Activated naive CD8-positive, alpha-beta T cell treated with anti-CD3 and anti-CD28 coated beads for 36 hours (primary cell): ENCODE data around the gene NUP98. TPM values are rescaled to one million over a fixed set of nuclear protein-coding genes. Genes with fewer than 3 reads are reported as not detected.
"Not testable (repeated sequence)": the region's sequence is repeated elsewhere in the genome, so short reads cannot be mapped to it uniquely, and the experiment has no call there.

Experiments used
- DNase-seq: peaks from one replicate; pipeline ENCODE4 v3.0.0; 2021
- H3K27ac Mint-ChIP-seq: one replicate; pipeline ENCODE4 v1.8.0; 2022; ENCODE audit warnings: mild to moderate bottlenecking, moderate library complexity, mixed read lengths
- H3K27me3 Mint-ChIP-seq: one replicate; pipeline ENCODE4 v1.8.0; 2022; ENCODE audit warnings: mild to moderate bottlenecking, mixed read lengths
- H3K36me3 Mint-ChIP-seq: one replicate; pipeline ENCODE4 v1.8.0; 2021; ENCODE audit warnings: mild to moderate bottlenecking, mixed read lengths
- H3K4me1 Mint-ChIP-seq: one replicate; pipeline ENCODE4 v1.8.0; 2021; ENCODE audit warnings: mixed read lengths
- H3K4me3 Mint-ChIP-seq: one replicate; pipeline ENCODE4 v1.8.0; 2022; ENCODE audit warnings: mild to moderate bottlenecking, moderate library complexity, mixed read lengths
- H3K9me3 Mint-ChIP-seq: one replicate; pipeline ENCODE4 v1.8.0; 2022; ENCODE audit warnings: mixed read lengths
- total RNA-seq, 2 experiments: library from RNA; stranded (reverse); gene quantifications; one replicate each; pipeline ENCODE4 v1.2.3, GENCODE V29; 2021

NUP98 gene
- total RNA-seq, 2 experiments from 2014 or later, result 98.1 to 115 TPM

DNA sequence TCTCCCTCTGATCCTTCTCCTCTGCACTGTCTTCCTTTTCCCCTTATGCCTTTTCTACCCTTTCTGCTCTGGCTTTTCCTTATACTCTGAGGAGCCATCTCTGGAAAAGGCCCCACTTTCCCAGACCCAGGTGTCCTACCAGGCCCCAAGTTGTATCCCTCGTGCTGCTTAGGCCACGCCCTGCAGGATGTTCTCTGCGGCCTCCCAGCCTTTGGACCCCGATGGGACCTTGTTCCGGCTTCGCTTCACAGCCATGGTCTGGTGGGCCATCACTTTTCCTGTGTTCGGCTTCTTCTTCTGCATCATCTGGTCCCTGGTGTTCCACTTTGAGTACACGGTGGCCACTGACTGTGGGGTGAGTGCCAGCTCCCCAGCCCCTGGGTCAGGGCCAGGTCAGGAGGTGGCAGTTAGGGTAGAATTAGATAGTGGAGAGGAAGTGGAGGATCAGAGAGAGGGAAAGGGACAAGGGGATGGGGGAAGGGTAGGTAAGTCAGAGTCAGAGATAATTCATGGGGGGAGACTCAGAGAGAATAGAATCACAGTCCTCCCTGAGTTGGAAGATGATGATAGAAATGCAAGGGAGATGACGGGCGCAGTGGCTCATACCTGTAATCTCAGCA is 19.9 kb upstream of the NUP98 start:
- DNase-seq, result no peak
- Mint-ChIP-seq H3K4me3 (no peak overlapping the region), H3K9me3 (no peaks in the 10 kb centered on the region), H3K27me3 (no peaks in the 10 kb centered on the region), H3K4me1 (no peaks in the 10 kb centered on the region), H3K36me3 (peaks cover 2% of the 10 kb centered on the region), H3K27ac (no peak overlapping the region)

DNA sequence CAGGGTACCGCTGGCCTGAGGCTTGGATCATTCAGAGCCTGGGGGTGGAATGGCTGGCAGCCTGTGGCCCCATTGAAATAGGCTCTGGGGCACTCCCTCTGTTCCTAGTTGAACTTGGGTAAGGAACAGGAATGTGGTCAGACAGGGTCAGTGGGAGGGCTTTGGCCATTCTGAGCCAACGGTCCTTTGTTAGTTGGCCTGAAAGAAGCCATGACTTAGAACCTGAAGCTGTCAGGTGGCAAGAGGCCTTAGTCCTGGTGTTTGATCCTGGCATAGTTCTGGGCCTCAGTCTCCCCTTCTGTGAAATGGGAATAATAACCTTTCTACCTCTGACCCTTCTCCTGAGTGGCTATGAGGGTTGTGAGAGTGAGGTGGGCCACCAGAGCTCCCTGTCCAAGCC is 19.3 kb upstream of the NUP98 start:
- Mint-ChIP-seq H3K27me3 (no peaks in the 10 kb centered on the region), H3K9me3 (no peaks in the 10 kb centered on the region), H3K27ac (no peak overlapping the region), H3K36me3 (peaks cover 2% of the 10 kb centered on the region), H3K4me1 (no peaks in the 10 kb centered on the region), H3K4me3 (no peak overlapping the region)
- no peak for DNase-seq

DNA sequence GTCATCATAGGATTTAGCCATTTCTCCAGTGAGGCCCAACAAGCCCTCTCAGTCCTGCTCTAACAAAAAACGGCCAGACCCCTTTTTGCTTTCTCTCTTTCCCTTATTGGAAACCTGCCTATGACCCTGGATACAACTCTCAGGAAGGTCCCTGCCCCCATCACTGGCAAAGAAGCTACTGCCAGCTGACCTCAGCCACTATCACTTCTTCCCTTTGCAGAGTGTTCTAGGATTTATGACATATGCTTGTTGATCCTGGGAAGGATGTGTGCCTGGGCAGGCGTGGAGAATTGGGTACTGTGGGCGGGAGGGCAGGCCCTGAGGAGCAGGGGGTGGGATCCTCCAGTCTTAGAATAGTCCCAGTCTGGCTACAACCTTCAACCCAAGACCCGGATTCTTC is 18.5 kb upstream of the NUP98 start:
- peaks cover 5% of the 10 kb centered on the region for H3K36me3 Mint-ChIP-seq
- H3K27me3 Mint-ChIP-seq, result no peaks in the 10 kb centered on the region

DNA sequence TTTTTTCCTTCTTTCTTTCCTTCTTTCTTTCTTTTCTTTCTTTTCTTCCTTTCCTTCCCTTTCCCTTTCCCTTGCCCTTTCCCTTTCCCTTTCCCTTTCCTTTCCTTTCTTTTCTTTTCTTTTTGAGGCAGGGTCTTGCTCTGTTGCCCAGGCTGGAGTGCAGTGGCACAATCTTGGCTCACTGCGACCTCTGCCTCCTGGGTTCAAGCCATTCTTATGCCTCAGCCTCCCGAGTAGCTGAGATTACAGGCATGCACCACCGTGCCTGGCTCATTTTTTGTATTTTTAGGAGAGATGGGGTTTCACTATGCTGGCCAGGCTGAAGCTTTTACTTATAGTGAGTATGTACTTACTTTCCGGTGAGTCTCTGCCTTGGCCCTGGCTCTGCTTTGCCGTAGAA is 17.5 kb upstream of the NUP98 start:
- H3K9me3 Mint-ChIP-seq, H3K27ac Mint-ChIP-seq, H3K27me3 Mint-ChIP-seq, H3K4me1 Mint-ChIP-seq, DNase-seq, H3K36me3 Mint-ChIP-seq, H3K4me3 Mint-ChIP-seq: not testable (repeated sequence)

More for the DNA sequence above, 18.5 kb upstream of the NUP98 start:
- no peak overlapping the region for H3K4me3 Mint-ChIP-seq
- DNase-seq, result no peak
- H3K27ac Mint-ChIP-seq, result no peak overlapping the region
- H3K9me3 Mint-ChIP-seq, result no peaks in the 10 kb centered on the region
- H3K4me1 Mint-ChIP-seq, result no peaks in the 10 kb centered on the region

DNA sequence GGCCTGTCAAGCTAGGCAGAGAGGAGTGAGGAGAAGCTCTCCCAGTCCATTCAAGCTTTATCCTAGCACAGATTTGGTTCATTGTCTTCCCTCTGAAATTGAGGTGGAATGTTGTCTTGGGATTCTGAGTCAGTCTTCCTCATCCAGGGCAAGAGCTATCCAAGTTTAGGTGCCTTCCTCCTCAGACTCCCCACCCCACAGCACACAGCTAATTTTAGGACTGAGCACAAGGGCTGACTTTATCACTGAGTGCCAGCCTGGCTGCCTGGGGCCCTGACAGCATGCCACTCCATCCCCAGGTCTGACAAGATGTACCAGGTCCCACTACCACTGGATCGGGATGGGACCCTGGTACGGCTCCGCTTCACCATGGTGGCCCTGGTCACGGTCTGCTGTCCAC is 13.6 kb upstream of the NUP98 start:
- peaks cover 15% of the 10 kb centered on the region for H3K4me1 Mint-ChIP-seq
- no peaks in the 10 kb centered on the region for H3K27me3 Mint-ChIP-seq
- no peaks in the 10 kb centered on the region for H3K9me3 Mint-ChIP-seq
- no peak overlapping the region for H3K27ac Mint-ChIP-seq
- H3K4me3 Mint-ChIP-seq, result no peak overlapping the region
- H3K36me3 Mint-ChIP-seq, result peaks cover 3% of the 10 kb centered on the region
- DNase-seq, result no peak

DNA sequence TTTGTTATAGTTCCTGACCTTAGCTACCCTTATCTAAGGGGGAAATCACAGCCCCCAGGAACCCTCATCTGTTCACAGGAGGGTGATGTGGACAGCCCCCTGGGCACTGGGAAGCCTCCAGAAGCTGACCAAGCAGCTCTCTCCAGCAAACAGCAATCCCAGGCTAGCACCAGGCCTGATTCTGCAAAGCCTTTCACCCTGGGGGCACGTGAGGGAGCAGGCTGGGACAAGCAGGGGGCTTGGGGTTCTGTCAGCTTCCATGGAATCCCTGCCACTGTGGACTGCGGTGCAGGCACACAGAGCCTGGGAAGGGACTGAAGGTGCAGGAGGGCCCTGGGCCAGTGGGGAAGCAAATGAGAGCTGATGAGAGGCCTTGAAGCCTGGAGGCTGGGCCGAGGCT is 13.1 kb upstream of the NUP98 start:
- Mint-ChIP-seq H3K4me3 (no peak overlapping the region), H3K27me3 (no peaks in the 10 kb centered on the region), H3K4me1 (peaks cover 15% of the 10 kb centered on the region)

DNA sequence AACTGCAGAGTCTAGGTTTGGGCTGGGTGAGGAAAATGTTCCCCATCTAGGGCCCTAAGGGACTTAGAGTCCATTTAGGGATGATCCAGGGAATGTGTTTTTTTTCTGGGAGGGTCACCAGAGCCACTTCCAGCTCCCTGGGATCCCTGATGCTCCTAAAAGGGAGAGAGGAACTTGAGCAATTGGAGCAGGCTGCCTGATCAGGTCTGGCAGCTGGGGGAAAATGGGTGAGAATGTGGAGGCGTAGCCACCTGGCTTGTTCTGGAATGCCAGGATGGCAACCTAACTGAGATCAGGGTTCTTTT is 12.2 kb upstream of the NUP98 start:
- Mint-ChIP-seq H3K27ac (no peak overlapping the region), H3K4me3 (no peak overlapping the region), H3K9me3 (no peaks in the 10 kb centered on the region), H3K4me1 (peaks cover 15% of the 10 kb centered on the region), H3K27me3 (no peaks in the 10 kb centered on the region), H3K36me3 (peaks cover 3% of the 10 kb centered on the region)
- no peak for DNase-seq

More for the DNA sequence above, 13.1 kb upstream of the NUP98 start:
- no peak for DNase-seq
- H3K9me3 Mint-ChIP-seq, result no peaks in the 10 kb centered on the region
- peaks cover 3% of the 10 kb centered on the region for H3K36me3 Mint-ChIP-seq
- H3K27ac Mint-ChIP-seq, result no peak overlapping the region

DNA sequence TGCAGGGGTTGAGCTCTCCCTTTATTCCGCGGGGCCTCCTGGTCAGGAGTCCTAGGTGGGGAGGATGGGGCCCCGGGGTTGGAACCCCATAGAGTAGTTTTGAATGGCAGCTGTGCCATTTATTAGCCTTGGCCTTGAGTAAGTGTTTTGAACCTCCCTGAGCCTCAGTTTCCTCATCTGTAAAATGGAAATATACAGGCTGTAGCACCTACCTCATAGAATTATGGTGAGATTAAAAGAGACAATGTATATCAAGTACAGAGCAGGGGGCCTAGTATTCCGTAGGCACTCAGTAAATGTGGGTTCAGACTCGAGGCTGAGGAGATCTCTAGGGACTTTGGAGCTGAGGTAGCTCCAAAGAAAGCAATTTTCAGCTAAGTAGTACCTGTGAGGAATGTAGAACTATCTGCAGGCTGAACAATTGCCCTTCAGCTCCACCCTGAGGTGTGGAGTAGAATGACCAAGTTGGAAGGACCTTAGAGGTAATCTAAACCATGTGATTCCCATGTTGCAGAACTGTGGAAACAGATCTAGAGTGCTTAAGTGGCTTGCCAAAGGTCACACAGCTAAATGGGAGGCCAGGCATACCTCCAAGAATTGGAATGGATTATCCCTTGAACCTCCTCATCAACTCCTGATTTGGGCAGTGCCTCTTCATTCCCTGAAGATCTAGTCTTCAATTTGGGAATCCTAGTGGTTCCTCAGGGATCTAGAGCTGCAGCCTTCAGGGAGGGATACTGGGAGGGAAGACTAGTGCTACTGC is 11.7 kb upstream of the NUP98 start:
- H3K4me3 Mint-ChIP-seq, result peak overlapping the region; percentile 96
- H3K27me3 Mint-ChIP-seq, result no peaks in the 10 kb centered on the region
- peak overlapping the region; percentile 49 for H3K27ac Mint-ChIP-seq
- peak; percentile 46 for DNase-seq
- peaks cover 3% of the 10 kb centered on the region for H3K36me3 Mint-ChIP-seq
- H3K4me1 Mint-ChIP-seq, result peaks cover 15% of the 10 kb centered on the region
- H3K9me3 Mint-ChIP-seq, result no peaks in the 10 kb centered on the region

DNA sequence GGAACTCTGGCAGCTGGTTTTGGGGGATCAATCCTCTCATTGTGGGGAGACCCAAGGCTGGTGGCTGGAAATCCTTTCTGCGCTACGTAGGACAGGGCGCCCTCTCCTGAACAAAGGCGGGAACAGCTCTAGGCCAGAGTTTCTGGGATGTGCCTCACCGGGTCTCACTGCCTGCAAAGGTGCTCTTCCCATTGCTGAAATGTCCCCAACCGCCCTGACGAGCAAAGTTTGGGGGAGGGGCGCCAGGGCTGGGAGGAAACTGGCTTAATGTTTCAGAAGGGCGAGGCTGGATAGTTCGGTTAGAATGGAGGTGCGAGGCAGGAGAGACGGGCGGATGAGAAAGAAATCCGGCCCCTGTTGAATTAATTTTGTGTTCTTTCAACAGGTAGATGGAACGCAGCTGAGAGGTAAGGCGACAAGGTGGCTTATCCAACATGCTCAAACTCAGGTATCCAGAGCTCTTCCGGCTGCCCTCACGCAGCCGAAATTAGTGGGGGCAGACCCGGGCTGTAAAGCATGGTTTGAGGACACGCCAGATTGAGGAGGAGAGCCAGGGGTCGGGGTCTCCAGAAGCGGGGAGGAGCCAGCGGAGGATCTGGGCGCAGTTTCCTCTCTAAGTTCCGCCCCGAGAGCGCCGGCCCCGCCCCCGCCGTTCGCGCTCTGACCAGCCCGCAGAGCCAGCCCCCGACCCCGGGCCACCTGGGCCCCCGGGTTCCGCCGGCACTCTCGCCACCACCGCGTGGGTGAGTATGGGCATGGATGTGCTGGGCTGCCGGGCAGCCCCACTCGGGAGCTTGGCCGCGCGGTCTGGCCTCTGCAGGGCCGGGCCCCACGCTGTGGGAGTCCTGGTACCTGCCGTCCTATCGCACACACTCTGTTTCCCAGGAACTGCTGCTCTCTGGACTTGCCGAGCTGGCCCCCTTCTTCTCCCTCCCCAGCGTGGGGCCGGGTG is 10.8 kb upstream of the NUP98 start, which contains the start of gene PGAP2:
Gene PGAP2 (plus strand): TSS at position 652 of the 952 bp plus-strand sequence. CDS start 2,700 bp downstream, outside the sequence.
- DNase-seq, result peak; percentile 72
- Mint-ChIP-seq H3K9me3 (no peaks in the 10 kb centered on the region), H3K27me3 (no peaks in the 10 kb centered on the region), H3K27ac (peak within 1 kb of the TSS; percentile 89), H3K36me3 (peaks cover 3% of the 10 kb centered on the region), H3K4me1 (peaks cover 15% of the 10 kb centered on the region), H3K4me3 (peak within 1 kb of the TSS; percentile 96)

DNA sequence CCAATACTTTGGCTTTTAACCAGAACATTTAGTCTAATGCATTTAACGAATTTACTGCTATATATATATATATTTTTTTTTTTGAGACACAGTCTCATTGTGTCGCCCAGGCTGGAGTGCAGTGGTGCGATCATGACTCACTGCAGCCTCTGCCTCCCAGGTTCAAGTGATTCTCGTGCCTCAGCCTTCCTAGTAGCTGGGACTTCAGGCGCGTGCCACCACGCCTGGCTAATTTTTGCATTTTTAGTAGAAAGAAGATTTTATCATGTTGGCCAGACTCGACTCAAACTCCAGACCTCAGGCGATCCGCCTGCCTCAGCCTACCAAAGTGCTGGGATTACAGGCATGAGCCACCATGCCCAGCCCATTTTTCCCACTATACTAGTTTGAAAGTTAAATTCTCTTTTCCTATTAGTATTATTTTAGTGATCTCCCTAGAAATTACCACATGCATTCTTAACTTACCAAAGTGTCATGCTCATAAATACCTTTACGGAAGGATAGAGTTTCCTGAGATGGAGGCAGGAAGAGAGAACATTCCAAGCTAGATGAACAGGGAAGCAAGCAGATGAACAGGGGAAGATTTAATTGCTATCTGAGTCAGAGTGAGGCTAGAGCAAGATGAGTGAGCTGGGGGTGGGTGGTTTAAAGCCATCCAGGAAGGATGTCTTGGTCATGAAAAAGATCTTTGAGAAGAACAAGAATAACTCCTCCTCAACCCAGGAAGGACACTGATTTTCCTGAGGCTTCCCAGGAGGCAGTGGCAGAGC is 6.6 kb upstream of the NUP98 start:
- DNase-seq, result no peak
- Mint-ChIP-seq H3K27ac (no peak overlapping the region), H3K27me3 (no peaks in the 10 kb centered on the region), H3K9me3 (no peaks in the 10 kb centered on the region), H3K4me3 (no peak overlapping the region), H3K36me3 (peaks cover 2% of the 10 kb centered on the region), H3K4me1 (peaks cover 17% of the 10 kb centered on the region)

DNA sequence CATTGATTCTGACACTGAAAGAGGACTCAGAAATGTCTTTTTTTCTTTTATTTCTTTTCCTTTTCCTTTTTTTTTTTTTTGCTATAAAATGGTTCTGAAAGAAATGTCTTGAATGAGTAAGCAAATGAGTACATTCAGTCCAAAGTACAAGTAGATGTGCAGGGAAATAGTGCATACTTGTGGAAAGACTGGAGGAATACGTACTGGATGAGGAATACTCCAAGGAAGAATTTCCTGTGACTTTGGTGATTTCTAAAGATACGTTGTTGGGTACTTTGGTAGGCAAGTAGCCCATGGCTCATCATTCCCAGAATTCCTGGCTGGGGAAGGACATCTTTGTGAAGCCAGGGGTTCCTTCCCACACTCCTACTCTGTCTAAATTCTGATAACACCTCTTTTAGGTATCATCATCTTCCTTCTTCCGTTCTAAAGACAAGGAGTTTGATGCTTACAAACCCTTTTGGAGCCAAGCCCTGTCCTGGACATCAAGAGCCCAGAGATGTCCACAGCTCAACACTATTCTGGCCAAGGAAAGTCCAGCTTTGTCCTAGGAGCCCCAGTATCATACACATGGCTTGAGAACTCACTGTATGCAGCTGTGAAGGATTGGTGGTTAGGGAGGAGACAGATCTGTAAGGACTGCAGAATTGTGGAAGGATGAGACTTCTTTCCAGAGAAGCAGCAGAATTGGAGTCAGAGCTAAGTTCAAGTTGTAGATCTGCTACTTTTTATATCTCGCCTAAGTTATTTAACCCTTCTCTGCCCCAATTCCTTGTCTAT is 4.8 kb upstream of the NUP98 start:
- H3K27ac Mint-ChIP-seq, result no peak overlapping the region
- DNase-seq, result no peak
- peaks cover 2% of the 10 kb centered on the region for H3K36me3 Mint-ChIP-seq
- no peak overlapping the region for H3K4me3 Mint-ChIP-seq
- H3K9me3 Mint-ChIP-seq, result no peaks in the 10 kb centered on the region
- peaks cover 4% of the 10 kb centered on the region for H3K27me3 Mint-ChIP-seq
- peaks cover 9% of the 10 kb centered on the region for H3K4me1 Mint-ChIP-seq

DNA sequence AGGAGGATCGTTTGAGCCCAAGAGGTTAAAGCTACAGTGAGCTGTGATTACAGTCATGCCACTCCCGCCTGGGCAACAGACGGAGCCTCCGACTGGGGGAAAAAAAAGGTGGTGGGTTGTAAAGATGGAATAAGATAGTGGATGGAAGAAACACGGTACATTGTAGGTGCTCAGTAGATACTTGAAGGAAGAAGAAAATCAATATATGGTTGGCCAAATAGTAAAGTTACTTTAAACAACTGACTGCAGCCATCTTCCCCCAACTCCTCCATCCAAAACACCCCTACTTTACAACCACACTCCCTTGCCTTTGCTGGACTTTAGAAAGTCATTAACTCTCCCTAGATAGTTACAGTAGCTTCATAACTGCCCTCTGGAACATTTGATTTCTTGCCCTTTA is 2.5 kb upstream of the NUP98 start:
- H3K36me3 Mint-ChIP-seq, result peaks cover 19% of the 10 kb centered on the region
- peak overlapping the region; percentile 54 for H3K27ac Mint-ChIP-seq
- no peaks in the 10 kb centered on the region for H3K9me3 Mint-ChIP-seq
- H3K4me1 Mint-ChIP-seq, result peaks cover 23% of the 10 kb centered on the region
- no peak overlapping the region for H3K4me3 Mint-ChIP-seq
- DNase-seq, result no peak
- H3K27me3 Mint-ChIP-seq, result peaks cover 4% of the 10 kb centered on the region

DNA sequence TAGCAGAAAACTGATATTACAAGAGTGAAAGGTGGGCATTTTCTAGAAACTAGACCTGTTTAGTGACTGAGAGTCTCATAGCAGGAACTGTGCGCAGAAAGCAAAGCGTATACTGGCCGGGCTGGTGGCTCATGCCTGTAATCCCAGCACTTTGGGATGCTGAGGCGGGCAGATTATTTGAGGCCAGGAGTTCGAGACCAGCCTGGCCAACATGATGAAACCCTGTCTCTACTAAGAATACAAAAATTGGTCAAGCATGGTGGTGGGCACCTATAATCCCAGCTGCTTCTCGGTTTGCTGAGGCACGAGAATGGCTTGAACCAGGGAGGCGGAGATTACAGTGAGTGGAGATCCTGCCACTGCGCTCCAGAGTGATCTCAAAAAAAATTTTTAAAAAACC is 1.8 kb upstream of the NUP98 start:
- H3K4me1 Mint-ChIP-seq, result peaks cover 30% of the 10 kb centered on the region
- peaks cover 26% of the 10 kb centered on the region for H3K36me3 Mint-ChIP-seq
- H3K9me3 Mint-ChIP-seq, result no peaks in the 10 kb centered on the region
- H3K27me3 Mint-ChIP-seq, result peaks cover 4% of the 10 kb centered on the region
- DNase-seq, result no peak
- peak overlapping the region; percentile 100 for H3K27ac Mint-ChIP-seq
- H3K4me3 Mint-ChIP-seq, result peak overlapping the region; percentile 88

DNA sequence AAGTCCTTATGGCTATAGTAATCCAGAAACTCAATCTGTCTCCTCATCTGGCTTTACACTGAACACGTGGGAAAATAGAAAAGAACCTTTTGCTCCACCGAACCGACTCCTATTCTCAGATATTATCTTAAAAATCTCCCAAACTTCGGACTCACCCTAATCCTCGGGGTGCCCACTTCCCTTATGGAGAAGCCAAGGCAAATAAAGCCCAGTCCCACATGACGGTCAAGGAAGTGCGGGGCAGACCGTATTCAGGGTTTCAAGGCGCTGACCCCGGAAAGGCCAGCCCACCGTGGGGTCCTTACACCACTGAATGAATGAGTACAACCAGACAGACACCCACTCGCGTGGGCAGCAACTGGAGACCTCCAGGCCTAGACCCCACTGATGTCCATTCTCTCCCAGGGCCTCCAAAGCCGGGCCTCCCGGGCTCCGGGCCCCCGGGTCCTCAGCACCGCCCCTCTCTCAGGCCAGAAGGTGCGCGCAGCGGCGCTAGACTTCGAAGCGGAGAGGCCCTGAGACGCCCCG is 489 bp downstream of the NUP98 start:
- peaks cover 4% of the 10 kb centered on the region for H3K27me3 Mint-ChIP-seq
- DNase-seq, result no peak
- H3K27ac Mint-ChIP-seq, result peak overlapping the region; percentile 100
- peaks cover 41% of the 10 kb centered on the region for H3K4me1 Mint-ChIP-seq
- H3K4me3 Mint-ChIP-seq, result peak overlapping the region; percentile 88
- H3K36me3 Mint-ChIP-seq, result peaks cover 44% of the 10 kb centered on the region
- no peaks in the 10 kb centered on the region for H3K9me3 Mint-ChIP-seq
